HG03354 (cell line): ENCODE data around the gene TLK2.

Source experiments
- ATAC-seq: cut with Tn5 transposase; IDR thresholded peaks from one replicate; pipeline ENCODE4 v1.9.1; 2021; ENCODE audit warnings: mild to moderate bottlenecking; ENCODE audit not compliant: unreplicated experiment, poor library complexity, severe bottlenecking

Gene TLK2

DNA sequence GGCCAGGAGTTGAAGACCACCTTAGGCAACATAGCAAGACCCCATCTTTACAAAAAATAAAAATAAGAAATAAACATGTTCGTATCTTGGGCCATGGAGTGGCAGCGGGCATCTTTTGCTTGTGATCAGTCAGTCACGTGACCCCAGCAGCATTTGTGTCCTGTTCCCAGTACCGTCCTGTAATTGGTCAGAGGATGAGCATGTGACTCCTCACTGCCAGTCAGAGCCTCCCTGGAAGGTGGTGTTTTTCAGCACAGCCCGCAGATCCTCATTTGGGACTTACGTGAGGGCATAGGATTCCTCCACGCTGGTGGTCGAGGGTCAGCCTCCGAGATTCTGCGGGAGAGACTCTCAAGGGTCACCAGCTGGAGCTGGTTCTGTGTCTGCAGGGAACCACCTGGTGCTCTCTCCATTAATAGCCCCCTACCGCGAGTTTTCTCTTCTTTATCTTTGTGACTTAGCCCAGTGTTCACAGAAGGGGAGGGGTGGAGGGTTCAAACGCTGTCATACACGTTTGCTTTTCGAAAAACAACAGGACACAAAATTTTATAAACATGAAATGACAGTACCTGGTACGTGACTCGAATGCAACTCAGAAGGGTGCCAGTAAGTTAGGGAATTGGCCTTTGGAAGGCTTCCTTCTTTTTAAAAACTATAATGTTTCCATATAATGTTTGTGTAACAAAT is 166.0 kb downstream of the TLK2 start:
- ATAC-seq = no peak

DNA sequence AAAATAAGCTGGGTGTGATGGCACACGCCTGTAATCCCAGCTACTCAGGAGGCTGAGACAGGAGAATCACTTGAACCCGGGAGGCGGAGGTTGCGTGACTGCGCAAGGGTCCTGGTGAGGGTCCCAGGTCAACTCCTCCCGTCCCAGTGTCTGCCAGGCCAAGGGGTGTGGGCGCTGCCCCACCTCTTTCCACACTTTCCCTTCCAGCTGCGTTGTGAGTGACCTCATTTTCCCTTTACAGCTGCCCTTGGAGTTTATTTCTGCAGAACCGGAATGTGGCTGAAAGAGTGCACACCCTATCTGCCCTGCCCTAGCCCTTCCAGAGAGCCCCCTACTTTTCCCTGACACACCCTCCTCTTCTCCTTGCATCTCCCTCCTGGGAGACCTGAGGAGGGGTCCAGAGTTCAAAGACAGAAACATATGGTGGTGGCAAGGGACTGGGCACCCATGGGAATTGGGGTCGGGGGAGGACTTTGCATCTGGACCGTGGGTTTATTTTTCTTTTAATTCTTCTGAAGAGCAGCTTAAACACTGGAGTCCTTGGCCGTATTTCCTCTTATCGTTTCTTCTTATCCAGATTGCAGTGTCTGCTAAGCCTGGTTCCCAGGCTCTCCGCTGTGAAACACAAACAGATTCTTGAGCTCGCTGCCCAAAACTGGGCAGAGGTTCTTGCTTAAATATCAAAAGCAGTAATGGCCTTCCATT is 169.8 kb downstream of the TLK2 start:
- no peak for ATAC-seq

DNA sequence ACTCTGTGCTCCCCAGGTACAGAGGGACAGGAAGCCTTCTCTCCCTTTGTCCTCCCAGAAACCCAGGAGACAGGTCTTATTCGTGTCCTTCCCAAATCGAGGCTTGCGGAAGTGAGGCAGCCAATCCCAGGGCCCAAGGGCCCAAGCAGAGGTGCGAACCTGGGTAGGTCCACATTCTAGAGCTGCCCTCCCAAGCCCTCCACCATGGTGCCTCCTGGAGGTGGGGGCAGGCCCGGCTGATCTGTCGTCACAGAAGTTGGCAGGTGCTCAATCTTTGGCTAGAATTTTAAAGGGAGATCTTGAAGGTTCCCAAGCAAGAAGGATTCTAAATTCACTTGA is 170.3 kb downstream of the TLK2 start:
- ATAC-seq = no peak

DNA sequence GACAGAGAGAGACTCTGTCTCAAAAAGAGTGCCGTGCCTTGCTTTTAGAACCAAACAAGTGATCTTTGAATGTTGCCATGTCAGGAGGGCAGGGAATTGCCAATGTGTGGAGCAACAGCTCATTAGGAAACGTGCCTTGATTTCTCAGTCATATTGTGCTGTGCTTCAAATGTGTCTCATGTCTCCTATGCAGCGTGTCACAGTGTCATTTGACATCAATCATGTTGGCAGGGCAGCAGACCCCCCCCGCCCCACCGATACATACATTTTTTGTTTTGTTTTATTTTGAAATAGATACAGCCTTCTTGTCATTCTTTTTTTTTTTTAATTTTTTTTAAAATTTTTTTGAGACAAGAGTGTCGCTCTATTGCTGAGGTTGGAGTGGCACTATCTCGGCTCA is 170.9 kb downstream of the TLK2 start:
- no peak for ATAC-seq

DNA sequence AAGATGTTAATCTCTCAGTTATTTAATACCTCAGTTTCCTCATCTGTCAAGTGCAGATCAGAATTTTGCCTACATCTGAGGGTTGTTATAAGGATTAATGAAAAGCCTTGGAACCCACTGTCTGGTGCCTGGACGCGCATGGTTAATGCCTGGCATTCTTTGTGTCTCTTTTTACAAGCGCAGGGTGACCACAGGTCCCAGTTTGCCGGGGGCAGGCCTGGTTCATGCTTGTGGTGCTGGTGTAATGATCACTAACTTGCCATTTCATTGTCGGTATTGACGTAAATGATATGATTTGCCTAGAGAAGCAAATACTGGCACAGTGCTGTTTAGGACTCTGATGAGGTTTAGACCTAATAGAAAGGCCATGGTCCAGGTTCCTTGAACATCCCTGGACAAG is 172.0 kb downstream of the TLK2 start:
- ATAC-seq = no peak

DNA sequence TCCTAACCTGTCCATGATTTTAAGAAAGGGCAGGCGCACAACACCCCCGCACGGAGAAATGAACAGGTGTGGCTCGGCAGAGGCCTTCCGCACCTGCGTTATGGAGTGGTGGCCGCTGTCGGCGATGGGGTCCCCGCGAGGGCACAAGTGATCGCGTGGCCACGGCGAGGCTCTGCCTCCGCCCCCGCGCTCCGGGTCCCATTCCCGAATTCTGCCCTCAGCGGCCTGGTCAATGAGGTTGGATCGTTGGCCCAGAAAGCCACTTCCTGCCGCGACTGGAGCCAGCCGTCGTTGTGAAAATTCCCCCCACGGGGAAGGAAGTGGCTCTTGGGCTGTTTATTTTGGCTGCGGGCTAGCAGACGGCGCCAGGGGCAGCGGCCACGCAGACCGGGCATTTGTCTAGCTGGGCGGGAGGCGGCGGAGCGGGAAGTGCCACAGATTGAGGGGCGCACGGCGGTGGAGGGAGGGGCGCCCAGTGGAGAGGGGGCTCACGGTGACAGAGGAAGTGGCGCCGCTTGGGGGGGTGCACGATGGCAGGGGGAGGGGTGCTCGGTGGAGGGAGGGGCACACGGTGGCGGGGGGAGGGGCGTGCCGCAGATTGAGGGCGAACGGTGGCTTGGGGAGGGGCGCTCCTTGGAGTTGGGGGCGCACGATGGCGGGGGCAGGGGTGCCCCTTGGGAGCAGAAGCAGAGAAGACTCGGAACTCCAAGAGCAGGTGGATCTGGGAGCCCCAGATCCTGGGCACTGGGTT is 173.8 kb downstream of the TLK2 start:
- peak; percentile 26 for ATAC-seq

DNA sequence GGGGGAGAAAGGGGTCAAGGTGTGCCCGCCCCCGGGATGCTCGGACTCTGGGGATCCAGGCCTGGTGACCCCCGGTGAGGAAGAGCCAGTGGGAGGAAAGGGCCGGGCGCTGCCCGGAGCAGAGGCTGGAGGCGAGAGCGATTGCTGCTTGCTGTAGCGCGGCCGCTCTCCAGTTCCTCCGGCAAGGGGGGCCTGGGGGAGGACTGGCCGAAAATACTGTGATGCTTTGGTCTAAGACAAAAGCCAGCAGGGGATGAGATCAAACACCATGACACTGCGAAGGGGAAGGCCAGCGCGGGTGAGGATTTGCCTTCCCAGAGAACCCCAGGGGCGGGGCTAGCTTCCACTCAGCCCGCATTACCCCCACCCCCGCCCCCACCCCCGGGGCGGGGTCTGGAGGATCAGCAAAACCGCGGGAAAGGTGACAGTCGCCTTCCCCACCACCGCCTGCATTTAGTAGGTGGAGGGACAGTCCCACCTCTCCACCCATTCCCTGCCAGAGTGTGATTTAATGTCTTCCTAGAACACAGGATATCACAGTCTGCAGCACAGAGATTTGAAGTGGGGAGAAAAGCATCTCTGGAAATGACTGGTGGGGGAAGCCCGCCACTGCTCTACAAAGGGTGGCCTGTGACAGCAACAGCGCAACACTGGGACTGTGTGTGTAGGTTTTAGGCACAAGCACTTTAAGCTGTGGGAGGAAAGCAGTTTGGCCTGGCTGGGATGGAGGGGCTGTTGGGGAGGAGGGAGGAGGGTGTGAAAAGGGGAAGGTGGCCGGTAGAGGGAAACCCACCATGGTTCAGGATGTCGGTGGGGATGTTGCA is 174.6 kb downstream of the TLK2 start:
- peak; percentile 82 for ATAC-seq

DNA sequence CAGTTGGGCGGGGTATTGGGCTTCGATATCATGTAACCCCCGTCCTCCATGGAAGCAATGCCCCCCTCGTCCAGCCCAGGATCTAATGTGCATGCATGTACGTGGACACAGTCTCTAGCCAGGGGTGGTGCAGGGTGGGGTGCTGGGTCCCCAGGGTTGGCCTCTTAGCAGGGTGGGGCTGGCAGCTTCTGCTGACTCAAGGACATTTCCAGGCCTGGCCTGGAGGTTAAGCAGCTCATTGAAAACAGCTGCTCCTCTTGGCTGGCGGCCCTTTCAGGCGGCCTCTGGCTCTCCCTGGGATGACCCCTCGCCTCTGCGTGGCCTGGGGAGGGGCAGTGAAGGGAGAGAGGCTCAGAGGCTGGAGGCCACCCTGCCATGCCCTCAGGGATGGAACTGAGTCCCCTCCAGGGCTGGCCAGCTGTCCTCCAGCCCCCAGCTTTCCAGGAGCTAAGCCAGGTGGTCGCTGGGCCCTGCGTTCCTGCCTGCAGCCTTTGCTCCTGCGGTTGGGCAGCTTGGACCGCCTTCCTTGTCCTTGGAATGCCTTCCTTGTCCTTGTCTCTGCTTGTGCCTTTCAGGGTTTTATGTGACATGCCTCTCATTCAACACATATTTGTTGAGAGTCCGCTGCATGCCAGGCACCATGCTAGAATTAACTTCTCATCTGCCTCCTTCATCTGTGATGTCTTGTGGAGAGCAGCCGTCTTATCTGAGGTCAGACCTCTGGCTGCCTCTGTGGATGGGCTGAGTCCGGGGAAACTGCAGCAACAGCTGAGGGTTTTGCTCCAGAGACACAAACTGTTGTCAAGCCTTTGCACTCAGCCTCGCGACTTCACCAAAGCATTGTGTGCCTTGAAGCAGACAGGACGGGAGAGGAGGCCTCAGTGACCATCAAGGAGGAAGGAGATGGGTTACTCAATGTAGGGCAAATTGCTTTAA is 175.5 kb downstream of the TLK2 start:
- ATAC-seq = no peak

DNA sequence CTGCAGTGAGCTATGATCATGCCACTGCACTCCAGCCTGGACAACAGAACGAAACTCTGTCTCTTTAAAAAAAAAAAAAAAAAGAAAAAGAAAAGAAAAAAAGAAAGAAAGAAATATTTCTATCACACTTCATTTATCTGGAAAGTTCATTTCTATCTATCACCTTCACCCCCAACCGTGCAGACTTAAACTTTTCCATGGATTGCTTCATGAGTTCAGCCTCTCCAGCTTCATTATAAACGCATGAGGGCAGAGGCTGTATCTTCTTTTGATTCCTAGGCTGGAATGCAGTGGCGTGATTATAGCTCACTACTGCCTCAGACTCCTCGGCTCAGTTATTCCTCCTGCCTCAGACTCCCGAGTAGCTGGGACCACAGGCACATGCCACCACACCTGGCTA is 177.0 kb downstream of the TLK2 start:
- no peak for ATAC-seq

DNA sequence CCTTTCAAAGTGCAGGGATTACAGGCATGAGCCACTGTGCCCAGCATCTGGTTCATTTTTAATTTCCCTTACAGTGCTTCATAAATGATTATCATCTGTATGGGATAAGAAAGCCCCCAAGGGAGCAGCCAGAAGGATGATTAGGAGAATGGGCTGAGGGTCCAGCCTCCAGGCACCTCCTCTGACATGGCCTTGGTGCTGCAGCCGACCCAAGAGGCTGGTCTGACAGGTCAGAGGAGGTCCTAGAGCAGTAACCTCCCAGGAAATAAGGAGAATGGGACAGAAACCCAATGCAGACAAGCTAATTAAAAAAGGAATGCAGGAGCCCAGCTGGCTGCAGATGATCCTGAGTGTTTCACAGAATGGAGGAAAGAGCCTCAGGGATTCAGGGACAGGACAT is 177.8 kb downstream of the TLK2 start:
- ATAC-seq = no peak

DNA sequence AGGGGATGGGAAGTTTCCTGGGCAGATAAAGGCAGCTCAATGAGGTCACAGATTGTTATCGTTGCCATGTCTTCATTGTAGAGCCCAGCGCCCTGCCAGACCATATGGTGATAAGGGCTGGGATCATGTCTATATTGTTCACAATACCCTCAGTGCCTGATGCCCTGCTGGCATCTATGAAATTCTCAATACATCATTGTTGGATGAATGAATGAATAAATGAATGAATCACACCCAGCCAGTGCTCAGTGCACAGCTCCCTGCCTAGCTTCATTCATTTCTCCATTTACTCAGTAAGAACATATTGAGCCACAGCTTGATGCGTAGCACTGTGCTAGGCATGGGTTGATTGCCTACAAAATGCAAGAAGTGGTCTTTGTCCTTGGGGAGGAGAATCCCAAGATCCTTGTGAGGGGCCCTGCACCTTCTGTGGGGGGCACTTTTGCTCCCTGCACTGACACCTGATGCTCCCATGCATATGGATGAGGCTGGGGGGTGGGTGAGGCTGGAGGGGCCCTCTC is 178.6 kb downstream of the TLK2 start:
- no peak for ATAC-seq

DNA sequence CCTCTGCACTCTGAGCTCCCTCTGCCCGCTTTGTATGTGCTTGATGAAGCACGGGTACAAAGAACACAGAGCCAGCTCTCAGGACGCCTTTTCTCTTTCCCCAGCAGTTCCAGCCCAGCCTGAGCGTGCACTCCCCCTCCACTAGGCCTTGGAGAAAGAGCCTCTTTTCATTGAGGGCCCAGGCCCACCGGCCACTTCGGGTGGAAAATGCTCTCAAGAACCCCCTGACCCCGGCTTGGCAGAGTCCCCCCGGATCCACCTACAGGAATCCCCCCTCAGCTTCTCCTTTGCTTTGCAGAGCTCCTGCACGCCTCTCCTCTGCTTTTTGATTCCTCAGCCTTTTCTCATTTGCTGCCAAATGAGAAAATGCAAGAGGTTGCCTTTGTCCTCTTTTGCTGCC is 179.1 kb downstream of the TLK2 start:
- no peak for ATAC-seq

DNA sequence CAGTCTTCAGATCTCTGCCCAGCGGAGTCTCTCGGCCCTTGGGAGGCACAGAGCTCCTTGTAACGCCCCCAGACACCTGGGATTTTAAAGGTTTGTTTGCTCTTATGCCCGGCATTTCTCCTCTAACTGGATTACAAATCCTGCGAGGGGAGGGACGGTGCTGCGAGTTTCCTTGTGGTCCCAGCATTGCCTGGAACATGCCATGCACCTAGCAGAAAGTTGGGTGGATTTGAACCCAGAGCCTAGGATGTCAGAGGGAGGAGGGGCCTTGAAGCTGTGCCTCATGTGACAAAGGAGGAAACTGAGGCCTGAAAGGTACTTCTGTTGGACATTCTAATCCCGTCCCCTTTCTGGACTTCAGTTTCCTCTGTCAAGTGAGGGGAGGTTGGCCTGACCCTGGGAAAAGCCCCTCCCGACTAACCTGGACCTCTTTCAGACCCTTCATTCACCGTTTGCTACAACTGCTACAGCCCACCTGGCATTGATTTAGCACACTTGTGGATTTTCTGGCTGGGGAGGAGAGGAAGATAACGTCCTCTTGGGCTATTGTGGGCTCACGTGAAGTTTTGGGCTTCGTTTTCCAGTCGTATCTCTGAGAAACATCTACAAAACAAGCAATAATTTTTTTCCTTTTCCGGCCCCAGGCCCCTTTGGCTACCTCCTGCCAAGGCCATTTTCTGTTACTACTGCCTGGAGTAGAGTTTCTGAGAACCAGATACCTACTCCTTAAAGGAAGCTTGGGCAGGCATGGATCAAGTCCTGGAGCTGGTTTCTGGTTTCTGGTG is 179.7 kb downstream of the TLK2 start:
- no peak for ATAC-seq

DNA sequence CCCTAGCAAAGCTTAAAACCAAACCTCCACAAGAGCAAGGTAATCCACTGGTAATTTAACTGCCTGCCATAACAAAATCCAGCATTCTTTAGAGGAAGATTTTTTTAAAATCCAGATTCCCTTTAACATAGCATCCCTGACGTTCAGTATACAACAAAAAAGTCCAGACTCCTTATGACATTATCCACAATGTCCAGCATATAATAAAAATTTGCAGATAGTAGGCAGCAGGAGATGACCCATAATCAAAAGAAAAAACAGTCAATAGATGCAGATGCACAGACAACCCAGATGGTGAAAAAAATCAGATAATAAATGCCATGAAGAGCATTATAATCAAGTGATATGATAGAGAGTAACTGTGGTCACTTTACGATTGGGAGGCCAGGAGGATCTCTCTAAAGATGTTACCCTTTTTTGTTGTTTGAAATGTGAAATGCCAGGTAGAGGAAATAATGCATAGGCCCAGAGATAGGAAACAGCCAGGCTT is 182.0 kb downstream of the TLK2 start:
- ATAC-seq = no peak

DNA sequence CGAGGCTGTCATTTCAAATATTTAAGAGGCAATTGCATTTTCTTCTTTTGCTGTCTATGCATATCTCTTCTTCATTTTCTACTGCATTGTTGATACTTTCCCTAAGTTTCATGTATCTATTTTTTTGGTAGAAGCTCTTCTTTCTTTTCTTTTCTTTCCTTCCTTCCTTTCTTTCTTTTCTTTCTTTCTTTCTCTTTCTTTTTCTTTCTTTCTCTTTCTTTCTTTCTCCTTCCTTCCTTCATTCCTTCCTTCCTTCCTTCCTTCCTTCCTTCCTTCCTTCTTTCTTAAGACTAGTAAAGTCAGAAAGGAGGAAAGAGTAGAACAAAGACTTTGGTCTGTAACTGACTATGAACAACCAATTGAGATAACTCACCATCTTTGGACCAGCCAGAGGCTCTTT is 182.7 kb downstream of the TLK2 start:
- no peak for ATAC-seq

DNA sequence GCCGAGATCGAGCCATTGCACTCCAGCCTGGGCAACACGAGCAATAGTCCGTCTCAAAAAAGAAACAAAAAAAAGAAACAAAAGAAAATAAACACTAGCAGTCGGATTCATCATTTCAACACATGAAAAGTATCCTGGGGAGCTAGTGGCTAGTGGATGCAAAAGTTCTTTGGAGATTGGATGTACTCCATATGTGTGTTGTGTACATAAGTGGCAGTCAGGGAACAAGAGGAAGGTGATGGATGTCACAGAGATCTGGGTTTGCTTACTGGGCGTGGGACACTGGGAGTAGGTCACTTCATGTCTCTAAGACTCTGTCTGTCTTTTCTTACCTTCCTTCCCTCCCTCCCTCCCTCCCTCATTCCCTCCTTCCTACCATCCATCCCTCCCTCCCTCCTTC is 184.2 kb downstream of the TLK2 start:
- ATAC-seq = no peak
